Measurements from ENCODE around the gene CACNG3.

Gene CACNG3

GRCh38 chr16:24332582-24333090 lies 76.5 kb downstream of the CACNG3 start:
- TF ChIP-seq MAX (IDR thresholded peaks at IDR 0.05) = no peak
- TF ChIP-seq REST (IDR thresholded peaks at IDR 0.05; ENCODE audit: low read depth) = no peak
- no peak for TF ChIP-seq CEBPB (IDR thresholded peaks at IDR 0.05)
- TF ChIP-seq RAD21 (IDR thresholded peaks at IDR 0.05; ENCODE audit: low read depth) = no peak
- TF ChIP-seq TCF12 (IDR thresholded peaks at IDR 0.05; ENCODE audit: low read depth) = no peak
- TF ChIP-seq EP300 (IDR thresholded peaks at IDR 0.05; ENCODE audit: borderline replicate concordance) = no peak
- no peak for TF ChIP-seq CREB1 (IDR thresholded peaks at IDR 0.05; ENCODE audit: low read depth)
- TF ChIP-seq USF1 (IDR thresholded peaks at IDR 0.05) = no peak
- TF ChIP-seq TEAD4 (IDR thresholded peaks at IDR 0.05) = no peak
- TF ChIP-seq ZBTB7A (IDR thresholded peaks at IDR 0.05; ENCODE audit: low read depth) = no peak
- TF ChIP-seq TAF1 (IDR thresholded peaks at IDR 0.05; ENCODE audit: low read depth) = no peak
- no peak for TF ChIP-seq FOXM1 (IDR thresholded peaks at IDR 0.05; ENCODE audit: borderline replicate concordance, low read depth)

- no peak for TF ChIP-seq EGR1 (IDR thresholded peaks at IDR 0.05)
- no peak for TF ChIP-seq CEBPB (IDR thresholded peaks at IDR 0.05)
- no peak for TF ChIP-seq ZBTB7A (IDR thresholded peaks at IDR 0.05; ENCODE audit: low read depth)
- no peak for TF ChIP-seq FOXM1 (IDR thresholded peaks at IDR 0.05; ENCODE audit: borderline replicate concordance, low read depth)
- no peak for TF ChIP-seq TAF1 (IDR thresholded peaks at IDR 0.05; ENCODE audit: low read depth)
- no peak for TF ChIP-seq MAX (IDR thresholded peaks at IDR 0.05)
- TF ChIP-seq YY1 (IDR thresholded peaks at IDR 0.05; ENCODE audit: low read depth) = no peak
- no peak for TF ChIP-seq USF1 (IDR thresholded peaks at IDR 0.05)
- no peak for TF ChIP-seq TEAD4 (IDR thresholded peaks at IDR 0.05)
- TF ChIP-seq CREB1 (IDR thresholded peaks at IDR 0.05; ENCODE audit: low read depth) = no peak
- TF ChIP-seq TCF12 (IDR thresholded peaks at IDR 0.05; ENCODE audit: low read depth) = no peak
- no peak for TF ChIP-seq NFIC (IDR thresholded peaks at IDR 0.05)
Observed at GRCh38 chr16:24336491-24336890, 80.4 kb downstream of the CACNG3 start.

GRCh38 chr16:24337013-24337412 lies 80.9 kb downstream of the CACNG3 start:
- TF ChIP-seq YY1 (IDR thresholded peaks at IDR 0.05; ENCODE audit: low read depth) (no peak), CREB1 (IDR thresholded peaks at IDR 0.05; ENCODE audit: low read depth) (no peak), TEAD4 (IDR thresholded peaks at IDR 0.05) (no peak), NFIC (IDR thresholded peaks at IDR 0.05) (no peak), CEBPB (IDR thresholded peaks at IDR 0.05) (no peak), EP300 (IDR thresholded peaks at IDR 0.05; ENCODE audit: borderline replicate concordance) (no peak), MAX (IDR thresholded peaks at IDR 0.05) (no peak), USF1 (IDR thresholded peaks at IDR 0.05) (no peak), TAF1 (IDR thresholded peaks at IDR 0.05; ENCODE audit: low read depth) (no peak), RAD21 (IDR thresholded peaks at IDR 0.05; ENCODE audit: low read depth) (no peak), ZBTB7A (IDR thresholded peaks at IDR 0.05; ENCODE audit: low read depth) (no peak), REST (IDR thresholded peaks at IDR 0.05; ENCODE audit: low read depth) (no peak), EGR1 (IDR thresholded peaks at IDR 0.05) (no peak), TCF12 (IDR thresholded peaks at IDR 0.05; ENCODE audit: low read depth) (no peak), FOXM1 (IDR thresholded peaks at IDR 0.05; ENCODE audit: borderline replicate concordance, low read depth) (no peak)

GRCh38 chr16:24344784-24345183 lies 88.6 kb downstream of the CACNG3 start:
- TF ChIP-seq REST (IDR thresholded peaks at IDR 0.05; ENCODE audit: low read depth) (no peak), TEAD4 (IDR thresholded peaks at IDR 0.05) (no peak), RAD21 (IDR thresholded peaks at IDR 0.05; ENCODE audit: low read depth) (no peak), MAX (IDR thresholded peaks at IDR 0.05) (no peak), CEBPB (IDR thresholded peaks at IDR 0.05) (no peak), CREB1 (IDR thresholded peaks at IDR 0.05; ENCODE audit: low read depth) (no peak), FOXM1 (IDR thresholded peaks at IDR 0.05; ENCODE audit: borderline replicate concordance, low read depth) (no peak), YY1 (IDR thresholded peaks at IDR 0.05; ENCODE audit: low read depth) (no peak), TAF1 (IDR thresholded peaks at IDR 0.05; ENCODE audit: low read depth) (no peak), TCF12 (IDR thresholded peaks at IDR 0.05; ENCODE audit: low read depth) (no peak), NFIC (IDR thresholded peaks at IDR 0.05) (no peak), USF1 (IDR thresholded peaks at IDR 0.05) (no peak), EP300 (IDR thresholded peaks at IDR 0.05; ENCODE audit: borderline replicate concordance) (no peak), ZBTB7A (IDR thresholded peaks at IDR 0.05; ENCODE audit: low read depth) (no peak), EGR1 (IDR thresholded peaks at IDR 0.05) (no peak)
